AG10803 (cell line): ENCODE data around the gene KRTAP21-3.

Source experiments
- DNase-seq: peaks from one replicate; pipeline ENCODE4 v3.0.0; 2010; ENCODE audit warnings: low read depth
- H3K4me3 ChIP-seq: 2 replicates; pipeline ENCODE4 v1.5.1; 2011; ENCODE audit warnings: mild to moderate bottlenecking, low read length, control low read depth
- TF ChIP-seq, protein P1 (sequence below): conservative IDR thresholded peaks from 2 replicates; pipeline ENCODE4 v1.5.1; 2011; ENCODE audit warnings: mild to moderate bottlenecking, low read length, control low read depth, inconsistent platforms

Gene KRTAP21-3

DNA sequence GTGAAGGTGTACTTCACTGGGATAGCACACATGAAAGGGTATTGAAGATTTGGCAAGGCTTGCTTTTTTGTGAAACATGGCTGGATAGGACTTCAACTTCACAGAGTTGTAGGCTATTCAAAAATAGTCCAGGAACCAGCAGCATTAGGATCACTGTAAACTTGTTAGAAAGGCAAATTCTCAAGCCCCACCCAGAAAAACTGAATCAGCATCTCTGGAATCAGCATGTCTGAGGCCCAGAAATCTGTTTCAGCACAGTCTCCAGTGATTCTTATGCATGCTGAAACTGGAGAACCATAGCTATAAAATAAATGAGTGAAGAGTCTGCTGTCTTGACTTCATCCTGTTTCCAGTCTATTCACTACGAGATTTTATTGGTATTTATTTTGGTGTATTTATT, 8.1 kb upstream of the KRTAP21-3 start:
- DNase-seq: no peak
- TF ChIP-seq, protein P1, sequence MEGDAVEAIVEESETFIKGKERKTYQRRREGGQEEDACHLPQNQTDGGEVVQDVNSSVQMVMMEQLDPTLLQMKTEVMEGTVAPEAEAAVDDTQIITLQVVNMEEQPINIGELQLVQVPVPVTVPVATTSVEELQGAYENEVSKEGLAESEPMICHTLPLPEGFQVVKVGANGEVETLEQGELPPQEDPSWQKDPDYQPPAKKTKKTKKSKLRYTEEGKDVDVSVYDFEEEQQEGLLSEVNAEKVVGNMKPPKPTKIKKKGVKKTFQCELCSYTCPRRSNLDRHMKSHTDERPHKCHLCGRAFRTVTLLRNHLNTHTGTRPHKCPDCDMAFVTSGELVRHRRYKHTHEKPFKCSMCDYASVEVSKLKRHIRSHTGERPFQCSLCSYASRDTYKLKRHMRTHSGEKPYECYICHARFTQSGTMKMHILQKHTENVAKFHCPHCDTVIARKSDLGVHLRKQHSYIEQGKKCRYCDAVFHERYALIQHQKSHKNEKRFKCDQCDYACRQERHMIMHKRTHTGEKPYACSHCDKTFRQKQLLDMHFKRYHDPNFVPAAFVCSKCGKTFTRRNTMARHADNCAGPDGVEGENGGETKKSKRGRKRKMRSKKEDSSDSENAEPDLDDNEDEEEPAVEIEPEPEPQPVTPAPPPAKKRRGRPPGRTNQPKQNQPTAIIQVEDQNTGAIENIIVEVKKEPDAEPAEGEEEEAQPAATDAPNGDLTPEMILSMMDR: no peak
- no peak overlapping the region for H3K4me3 ChIP-seq

DNA sequence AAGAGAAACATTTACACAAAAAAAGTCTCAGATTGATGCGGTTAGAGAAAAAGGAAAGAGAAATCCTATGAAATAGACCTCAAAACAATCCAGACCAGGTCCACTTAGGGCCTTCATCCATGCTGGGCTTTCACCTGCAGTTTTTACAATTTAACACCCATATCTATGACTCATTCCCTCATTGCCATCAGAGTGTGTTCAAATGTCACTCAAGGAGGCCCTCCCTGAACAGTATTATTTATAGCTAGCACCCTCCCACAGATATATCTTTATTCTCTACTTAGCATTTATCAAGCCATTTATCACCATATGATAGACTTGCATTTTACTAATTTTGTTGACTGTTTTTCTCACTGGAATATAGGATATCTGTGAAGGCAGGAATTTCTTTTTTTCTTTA, 824 bp upstream of the KRTAP21-3 start:
- TF ChIP-seq, protein P1: no peak
- no peak overlapping the region for H3K4me3 ChIP-seq
- no peak for DNase-seq

DNA sequence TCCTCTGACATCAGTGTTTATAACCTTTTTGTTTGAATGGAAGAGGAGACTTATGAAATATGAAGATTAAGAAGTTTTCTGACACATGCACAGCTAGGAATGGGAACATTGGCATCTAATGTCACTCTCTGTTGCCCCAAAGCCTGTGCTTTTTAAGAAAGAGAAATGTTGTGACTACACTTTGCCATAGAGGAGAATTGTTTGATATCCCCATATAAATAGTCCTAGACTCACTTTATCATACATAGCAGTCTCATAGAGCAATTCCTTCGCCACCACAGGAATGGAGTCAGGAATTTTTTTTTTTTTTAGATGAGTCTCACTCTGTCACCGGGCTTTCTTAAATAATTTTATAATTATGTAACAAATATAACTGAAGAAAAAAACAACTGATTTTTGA, 1.5 kb downstream of the KRTAP21-3 start:
- no peak overlapping the region for H3K4me3 ChIP-seq
- TF ChIP-seq, protein P1: no peak
- DNase-seq: no peak

DNA sequence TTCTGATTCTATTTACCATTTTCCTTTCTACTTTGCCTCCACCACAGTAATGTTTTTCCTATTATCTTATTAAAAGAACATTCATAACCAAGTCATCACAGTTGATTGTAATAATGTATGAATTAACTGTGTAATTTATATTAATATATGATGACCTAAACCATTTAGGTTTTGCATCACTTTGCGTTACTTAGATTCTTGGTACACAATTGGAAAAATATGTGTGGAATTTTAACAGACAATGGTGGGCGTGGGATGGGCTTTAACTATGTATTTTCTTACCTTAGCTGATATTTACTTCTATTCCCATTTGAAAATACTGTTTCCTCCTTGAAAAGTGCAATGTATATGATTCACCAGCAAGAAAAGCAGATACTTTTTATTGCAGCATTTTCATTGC, 3.6 kb downstream of the KRTAP21-3 start:
- no peak for DNase-seq
- H3K4me3 ChIP-seq: no peak overlapping the region
- TF ChIP-seq, protein P1: no peak

DNA sequence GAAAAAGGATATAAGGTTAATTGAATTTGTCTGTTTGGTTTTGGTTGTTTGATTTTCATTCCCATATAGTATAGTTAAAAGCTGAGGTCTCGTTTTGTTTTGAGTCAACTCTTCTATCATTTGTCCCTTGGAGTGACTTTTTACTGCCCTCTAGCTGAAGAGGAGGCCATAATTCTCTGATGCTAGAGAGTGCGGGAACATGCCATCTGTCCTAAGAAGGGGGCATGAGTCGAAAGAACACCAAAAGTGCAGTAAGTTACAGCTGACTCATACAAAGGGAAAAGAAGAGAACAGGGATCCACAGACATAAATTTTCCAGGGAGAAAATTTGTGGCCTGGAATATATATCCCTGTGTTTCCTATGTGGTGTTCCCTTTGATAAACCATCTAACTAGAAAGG, 4.1 kb downstream of the KRTAP21-3 start:
- TF ChIP-seq, protein P1: no peak
- H3K4me3 ChIP-seq: no peak overlapping the region
- DNase-seq: no peak

DNA sequence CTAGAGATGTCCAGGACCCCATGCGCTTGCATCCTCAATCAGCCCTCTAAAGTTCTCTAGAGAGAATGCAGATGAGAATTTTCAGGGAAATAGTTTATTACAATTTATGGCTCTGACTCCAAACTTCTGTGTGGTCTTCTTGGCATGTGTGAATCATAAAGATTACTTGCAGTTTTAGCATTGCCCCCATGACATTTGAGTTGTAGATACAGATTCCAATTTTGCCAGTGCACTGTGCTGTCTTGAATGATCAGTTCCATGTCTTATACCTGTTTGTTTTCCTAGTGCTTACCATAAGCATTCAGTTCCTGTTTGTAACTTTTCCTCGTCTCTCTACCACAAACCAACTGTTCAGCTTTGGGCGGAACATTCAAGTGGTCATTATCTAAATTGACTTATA, 4.8 kb downstream of the KRTAP21-3 start:
- no peak overlapping the region for H3K4me3 ChIP-seq
- no peak for DNase-seq
- TF ChIP-seq, protein P1: no peak

DNA sequence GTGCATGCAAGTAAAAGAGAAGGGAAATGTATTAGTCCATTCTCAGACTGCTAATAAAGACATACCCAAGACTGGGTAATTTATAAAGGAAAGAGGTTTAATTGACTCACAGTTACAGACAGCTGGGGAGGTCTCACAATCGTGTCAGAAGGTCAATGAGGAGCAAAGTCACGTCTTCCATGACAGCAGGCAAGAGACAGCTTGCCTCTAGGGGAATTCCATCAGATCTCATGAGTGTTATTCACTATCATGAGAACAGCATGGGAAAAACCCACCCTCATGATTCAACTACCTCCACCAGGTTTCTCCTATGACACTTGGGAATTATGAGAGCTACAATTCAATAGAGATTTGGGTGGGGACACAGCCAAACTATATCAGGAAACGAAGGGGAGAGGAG, 8.1 kb downstream of the KRTAP21-3 start:
- TF ChIP-seq, protein P1: no peak
- no peak for DNase-seq
- no peak overlapping the region for H3K4me3 ChIP-seq
